NK-92 treated with Interleukin-12 subunit alpha and Interleukin-12 subunit beta, amount 100 ng/mL, for 24 hours (cell line): ENCODE results near the gene REEP1.
"Not testable (repeated sequence)": the region's sequence is repeated elsewhere in the genome, so short reads cannot be mapped to it uniquely, and the experiment has no call there.

Source experiments
- DNase-seq: peaks from one replicate; lab custom pipeline; 2025; lab: John Stamatoyannopoulos, UW

Gene REEP1

DNA sequence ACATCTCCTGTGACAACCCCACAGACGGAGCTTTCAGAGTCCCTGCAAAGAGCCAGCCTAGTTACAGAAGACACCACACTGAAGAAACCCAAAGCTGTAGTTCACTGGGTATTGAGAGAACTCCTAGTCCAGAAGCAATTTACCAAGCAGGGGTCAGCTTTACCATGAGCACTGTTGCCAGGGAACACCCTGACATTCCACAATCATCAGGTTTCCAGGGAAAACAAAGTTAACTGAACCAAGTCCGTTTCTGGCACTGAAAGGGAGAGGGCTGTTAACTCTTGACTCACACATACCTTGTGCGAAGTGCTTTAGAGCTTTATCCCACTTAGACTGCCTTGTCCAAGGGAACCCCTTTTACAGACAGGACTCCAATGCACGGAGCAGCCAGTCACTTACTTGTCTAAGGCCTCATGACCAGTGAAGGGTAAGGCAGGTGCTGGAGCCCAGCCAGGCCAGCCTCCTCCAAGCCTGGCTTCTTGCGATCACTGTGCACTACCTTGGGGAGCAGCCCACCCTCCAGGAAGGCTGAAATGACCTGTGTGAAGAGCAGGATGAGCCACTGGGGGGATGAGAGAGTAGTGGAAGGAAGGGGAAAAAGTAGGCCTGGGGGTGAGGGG is 53.9 kb downstream of the REEP1 start:
- no peak for DNase-seq

DNA sequence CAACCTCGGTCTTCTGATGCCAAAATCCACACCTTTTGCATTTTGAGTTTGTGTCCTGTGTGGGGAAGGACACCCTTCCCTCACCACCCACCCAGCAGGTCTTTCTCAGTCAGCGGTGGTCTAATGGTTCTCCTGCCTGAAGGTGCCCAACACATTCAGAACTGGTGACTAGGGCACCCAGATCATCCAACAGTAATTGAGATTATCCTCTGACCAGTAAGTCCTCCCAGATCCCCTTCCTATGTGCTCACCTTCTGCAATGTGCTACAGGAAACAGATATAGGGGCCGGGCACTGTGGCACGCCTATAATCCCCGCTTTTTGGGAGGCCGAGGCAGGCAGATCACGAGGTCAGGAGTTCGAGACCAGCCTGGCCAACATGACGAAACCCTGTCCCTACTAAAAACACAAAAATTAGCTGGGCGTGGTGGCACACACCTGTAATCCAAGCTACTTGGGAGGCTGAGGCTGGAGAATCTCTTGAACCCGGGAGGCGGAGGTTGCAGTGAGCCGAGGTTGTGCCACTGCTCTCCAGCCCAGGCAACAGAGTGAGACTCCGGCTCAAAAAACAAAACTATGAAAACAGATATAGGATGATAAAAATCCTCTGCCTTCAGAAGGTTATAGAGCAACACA is 56.2 kb downstream of the REEP1 start:
- DNase-seq = no peak

DNA sequence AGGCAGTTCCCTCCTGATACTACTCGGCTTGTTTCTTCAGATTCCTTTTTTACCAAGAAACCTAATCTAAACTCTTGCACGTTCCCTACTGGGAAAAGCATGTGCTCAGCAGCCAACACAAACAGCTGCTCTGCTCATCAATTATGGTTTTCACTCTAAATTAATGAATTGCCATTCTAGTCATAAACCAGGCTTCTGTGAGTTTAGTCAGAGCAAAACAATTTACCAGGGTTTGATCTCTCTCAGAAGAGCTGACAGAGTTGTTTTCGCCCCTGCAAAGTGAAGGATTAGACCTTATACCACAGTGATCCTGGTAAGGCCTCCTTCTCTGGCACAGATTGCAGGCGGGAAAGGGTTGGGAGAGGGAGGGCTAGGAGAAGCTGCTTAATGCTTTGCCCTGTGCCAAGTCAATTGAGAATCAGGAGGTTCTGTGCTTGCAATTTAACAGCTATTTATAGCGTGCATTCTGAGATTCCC is 57.2 kb downstream of the REEP1 start:
- DNase-seq = no peak

DNA sequence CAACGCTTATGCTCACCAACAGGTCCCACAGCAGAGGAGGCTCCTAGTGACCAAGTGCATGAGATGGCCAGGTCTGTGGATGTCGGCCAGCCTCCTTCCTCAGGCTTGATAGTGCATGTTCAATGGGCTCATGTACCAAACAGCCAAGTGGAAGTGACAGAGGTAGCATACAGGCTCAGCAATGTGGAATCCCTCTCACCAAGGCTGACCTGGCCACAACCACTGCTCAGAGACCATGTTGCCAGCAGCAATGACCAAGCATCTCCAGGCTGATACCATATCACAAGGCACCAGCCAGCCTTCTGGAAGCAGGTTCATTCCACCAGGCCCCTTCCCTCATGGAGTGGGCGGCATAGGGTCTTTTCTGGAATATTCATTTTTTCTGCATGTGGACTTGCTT is 61.5 kb downstream of the REEP1 start:
- no peak for DNase-seq

DNA sequence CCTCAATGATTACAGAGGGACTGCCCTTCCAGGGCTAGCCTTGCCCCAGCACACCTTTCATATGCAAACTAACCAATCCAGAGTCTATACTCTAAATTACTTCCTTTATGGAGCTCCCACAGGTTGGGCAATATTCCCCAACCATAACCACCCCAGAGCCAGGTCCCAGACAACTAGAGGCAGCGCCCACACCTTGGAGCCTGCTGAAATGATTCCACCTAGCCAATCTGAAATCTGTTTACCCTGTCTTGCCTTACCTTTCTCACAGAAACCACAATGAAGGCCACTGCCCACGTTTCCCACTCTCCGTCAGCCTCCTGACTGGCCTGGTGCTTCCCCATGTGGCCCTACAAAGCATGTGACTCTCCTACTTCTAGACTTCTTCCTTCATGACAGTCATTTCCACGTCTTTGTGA is 62.0 kb downstream of the REEP1 start:
- DNase-seq = no peak

DNA sequence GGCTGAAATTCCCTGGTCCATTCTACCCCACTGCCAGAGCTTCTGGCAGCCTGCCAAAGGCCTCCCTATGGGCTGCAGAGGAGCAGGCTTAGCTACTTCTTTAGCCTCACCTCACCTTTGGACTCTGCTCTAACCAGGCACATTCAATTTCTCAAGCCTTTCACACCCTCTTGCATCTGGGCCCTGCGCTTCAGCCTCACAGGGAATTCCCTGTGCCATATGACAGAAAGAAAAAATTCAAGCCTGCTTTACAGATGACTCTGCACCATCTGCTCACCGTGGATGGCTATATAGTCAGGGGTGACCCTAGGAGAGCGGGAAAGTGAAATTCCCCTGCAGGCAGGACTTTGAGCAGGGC is 62.5 kb downstream of the REEP1 start:
- DNase-seq = no peak

DNA sequence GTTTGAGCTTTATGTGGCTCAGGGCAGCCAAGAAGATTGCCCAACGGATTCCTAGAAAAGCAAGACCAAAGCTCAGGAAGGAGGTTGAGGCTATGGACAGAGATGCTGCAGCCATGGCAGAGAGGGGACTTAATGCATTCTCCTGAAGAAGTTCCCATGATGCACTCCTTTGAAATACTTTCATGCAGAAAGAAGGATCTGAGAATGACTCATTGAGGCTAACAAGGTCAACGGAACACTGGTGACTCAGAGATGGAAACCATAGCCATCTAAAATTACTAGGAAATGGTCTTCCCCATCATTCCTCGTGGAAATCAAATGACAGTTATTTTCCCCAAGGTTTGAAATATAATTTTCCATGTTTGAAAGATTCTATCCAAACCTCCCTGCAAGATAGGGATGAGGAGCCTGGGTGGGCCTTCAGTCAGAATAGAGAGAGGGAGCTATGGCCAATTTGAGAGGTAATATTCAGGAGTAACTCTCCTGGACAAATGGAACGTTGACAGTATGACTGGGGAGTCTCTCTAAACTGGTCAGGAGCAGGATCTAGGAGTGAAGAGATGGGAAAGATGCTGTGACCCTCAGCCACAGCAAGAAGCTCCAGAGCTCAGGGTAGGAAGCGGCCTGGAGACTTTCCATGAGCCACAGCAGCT is 63.0 kb downstream of the REEP1 start:
- no peak for DNase-seq

DNA sequence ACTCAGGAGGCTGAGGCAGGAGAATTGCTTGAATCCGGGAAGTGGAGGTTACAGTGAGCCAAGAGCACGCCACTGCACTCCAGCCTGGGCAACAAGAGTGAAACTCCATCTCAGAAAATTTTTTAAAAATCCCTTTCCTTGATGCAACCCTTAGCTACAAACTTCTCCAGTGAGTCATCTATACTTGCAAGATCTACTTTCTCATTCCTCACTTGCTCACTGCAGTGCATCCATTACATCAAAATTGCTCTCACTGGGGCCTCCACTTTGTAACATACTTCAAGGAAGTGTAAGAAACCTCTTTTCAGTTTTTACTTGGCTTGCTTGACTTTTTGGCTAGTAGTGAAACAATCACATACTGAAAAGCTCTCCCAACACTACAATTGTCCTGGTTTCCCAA is 65.3 kb downstream of the REEP1 start:
- no peak for DNase-seq

DNA sequence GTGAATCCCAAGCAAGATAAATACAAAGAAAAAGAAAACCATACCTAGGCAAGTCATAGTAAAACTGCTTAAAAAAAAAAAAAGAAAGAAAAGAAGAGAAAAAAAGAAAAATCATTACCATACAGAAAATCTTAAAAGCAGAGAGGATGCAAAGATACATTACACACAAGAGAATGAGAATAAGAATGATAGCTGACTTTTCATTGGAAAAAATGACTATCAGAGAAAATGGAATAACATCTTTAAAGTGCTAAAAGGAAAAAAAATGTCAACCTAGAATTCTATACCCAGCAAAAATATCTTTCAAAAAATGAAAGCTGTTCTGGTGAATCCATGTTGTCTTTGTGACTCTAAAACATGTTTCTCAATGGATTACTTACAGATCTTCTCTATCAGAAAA is 66.2 kb downstream of the REEP1 start:
- DNase-seq = no peak

DNA sequence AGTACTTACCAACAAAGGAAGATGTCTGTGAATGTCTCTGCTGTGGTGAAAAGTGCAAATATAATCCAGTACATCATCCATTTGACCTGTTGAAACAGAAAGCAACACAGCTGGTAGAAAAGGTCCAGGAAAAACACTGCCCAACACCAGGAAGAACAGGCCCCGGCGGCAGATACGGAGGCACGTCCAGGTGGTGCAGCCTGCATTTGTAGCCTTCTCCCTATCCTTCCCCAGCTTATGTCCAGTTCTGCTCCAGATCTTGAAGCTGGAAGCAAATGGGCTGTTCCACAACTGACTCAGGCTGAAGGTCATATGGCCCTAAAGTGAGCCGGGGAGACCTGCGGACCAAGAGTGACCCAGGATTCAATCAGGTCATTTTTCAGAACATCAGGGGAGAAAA is 73.5 kb downstream of the REEP1 start:
- DNase-seq = no peak

DNA sequence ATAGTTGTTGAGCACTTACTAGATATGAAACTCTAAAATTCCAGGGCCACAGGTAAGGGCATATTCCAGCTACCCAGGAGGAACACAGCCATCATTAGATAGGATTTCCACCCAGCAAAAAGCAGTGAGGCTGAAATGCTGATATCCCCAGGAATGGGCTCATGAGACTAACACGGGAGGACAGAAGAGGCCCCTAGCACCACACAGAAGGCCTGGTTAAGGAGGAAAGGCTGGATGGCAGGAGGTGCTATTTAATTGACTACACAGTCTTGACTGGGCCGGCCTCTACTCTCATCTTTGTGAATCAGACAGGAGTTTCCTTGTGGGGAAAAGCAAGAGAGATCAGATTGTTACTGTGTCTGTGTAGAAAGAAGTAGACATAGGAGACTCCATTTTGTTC is 76.4 kb downstream of the REEP1 start:
- no peak for DNase-seq

DNA sequence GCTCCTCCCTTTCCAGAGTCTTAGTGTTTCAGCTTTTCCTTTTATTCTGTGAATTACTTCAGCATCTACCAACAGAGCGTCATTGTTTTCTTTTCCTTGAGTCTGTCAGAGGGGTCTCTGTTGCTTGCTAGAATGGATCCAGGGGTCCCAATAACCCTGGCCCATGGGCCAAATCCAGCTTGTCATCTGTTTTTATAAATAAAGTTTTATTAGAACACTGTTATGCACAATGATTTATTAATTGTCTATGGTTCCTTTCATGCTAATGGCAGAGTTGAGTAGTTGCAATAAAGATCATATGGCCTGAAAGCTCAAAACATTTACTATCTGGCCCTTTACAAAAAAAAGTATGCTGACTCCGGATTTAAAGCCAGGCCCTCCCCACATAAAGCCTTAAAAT is 79.3 kb downstream of the REEP1 start:
- DNase-seq = no peak

DNA sequence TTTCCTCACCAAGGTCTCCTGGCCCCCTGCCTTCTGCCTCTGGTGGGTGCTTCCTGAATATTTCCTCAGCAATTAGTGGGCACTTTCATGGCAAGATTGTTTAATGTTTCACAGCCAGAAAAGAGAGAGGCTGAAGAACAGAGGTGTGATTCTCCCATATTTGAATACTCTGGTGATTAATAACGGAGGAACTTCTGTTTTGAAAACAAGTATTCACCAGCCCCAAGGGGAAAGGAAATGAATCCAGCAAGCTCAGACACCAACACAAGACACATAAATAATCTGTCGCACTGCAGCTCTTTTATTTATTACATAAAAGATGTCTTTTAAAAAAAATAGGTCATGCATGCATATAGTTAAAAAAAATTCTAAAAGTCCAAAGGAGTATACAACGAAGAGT is 80.4 kb downstream of the REEP1 start:
- DNase-seq = no peak

DNA sequence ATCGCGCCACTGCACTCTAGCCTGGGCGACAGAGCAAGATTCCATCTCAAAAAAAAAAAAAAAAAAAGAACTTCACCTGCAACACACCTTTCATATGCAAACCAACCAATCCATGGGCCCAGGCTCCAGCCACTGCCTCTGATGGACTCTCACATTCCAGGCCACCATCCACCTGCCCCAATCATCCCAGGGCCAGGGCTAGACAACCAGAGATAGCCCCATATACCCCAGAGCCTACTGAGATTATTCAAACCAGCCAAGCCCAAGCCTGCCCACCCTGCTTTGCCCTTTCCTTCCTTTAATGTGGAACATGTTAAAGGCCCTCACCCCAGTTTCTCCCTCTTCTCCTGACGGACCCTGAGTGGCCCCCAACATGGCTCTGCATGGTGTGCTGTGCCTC is 81.1 kb downstream of the REEP1 start:
- DNase-seq = no peak

DNA sequence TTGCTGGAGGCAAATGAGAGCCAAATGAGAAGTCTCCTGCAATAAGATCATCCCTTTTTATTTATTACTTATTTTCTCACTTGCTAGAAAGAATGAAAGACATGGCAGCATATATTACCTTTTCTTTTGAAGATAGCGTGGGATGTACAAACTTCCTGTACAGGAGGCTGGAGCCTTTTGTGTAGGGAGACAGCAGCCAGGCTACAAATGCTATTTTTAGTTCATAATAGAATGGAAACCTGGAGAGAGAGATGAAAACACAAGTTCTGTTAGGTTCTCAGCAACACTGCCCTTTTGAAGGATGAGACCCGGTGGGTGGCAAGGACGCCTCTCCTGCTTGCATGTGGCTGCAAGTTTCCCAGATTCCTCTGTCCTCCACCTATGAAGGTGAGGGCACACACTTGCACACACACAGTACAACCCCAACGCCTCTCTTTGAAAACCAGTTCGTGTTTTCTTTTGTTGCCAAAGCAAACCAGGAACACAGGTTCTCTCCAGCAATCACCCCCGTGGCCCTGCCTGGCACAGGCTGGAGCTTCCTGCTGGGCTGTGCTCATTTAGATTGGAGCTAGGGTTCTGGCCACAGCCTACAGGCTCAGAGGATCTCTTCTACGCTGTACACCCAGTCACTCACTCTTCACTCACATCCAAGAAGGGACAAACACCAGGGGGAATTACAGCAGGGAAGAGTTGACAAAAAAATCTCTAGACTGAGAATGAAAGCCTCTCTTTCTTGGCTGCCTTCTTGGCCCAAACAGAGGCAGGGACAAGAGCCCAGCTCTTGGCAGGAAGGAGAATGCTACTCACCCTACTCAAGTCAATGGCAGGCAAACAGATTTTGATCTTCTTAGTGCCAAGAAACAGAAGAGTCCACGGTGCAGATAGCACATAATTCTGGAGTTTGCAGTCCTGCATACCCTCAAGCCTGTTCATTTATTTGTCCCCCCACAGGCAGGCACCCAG is 82.6 kb downstream of the REEP1 start:
- no peak for DNase-seq

DNA sequence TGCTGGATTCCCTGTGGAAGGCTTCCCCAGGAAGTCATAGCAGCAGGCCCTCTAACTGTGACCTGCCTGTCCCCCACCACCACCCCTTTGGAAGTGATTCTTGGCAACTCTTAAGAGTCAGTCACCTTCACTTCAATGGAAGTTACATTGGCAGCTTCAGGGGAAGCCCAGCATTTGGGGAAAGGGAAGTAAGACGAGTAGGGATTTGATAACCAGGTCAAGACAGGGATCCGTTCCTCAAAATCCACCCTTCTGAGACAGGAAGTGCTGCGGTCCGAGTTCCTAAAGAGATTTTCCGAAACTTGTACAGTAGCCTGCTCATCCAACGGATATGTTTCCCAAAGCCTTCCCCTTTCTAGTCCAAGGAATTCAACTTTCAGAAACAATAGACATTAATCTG is 84.0 kb downstream of the REEP1 start:
- no peak for DNase-seq

DNA sequence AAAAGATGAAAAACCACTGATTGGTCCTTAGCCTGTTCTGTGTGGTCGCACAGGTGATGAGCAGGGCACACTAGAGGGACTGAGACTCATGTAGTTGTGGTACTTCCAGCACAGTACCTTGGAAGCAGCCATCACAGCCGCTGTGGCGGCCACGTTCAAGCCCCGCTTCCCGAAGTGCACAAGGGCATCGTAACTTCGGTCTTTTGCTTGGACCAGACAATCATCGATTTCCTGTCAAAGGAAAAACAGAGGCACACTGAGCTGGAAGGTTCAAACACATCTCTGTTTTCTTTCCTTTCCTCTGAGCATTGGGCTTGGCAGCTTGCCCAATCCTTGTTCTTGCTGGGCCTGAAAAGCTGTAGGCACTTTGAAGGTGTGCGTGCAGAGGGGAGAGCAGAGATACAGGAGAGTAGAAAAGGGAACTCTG is 85.6 kb downstream of the REEP1 start:
- no peak for DNase-seq

DNA sequence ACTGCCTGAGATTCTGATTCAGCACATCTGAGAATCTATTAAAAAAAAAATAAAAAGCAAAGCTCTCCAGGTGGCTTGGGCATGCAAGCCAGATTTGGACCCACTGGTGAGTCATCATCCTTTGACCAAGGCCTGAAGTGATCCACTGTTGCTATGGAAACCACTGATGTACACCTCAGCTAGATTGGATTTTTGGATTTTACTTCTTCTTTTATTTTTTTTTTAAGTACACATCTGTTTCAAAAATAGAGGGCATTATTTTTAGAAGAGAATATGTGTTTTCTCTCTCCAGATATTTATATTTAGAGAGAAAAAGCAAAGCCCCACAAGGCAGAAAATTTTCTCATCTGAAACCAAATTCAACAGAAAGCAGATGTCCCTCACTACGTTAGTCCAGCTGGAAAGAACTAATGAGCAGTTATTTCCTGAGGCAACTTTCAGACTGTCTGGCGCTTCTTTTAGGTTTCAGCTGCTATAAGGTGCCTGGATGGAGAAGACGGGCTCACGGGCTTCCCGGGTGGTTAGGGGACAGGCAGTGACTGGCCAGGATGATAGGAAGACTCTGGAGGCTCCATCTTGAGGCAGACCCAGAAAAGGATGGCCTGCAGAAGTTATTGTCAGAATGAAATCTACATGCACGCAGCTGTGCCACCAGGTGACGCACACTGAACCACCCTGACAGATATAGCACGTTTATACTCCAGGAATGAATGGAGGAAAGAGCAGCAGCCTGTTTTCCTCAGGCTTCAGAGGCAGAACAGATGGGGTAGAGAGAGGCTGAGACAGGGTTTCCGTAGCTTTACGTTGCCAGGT is 87.6 kb downstream of the REEP1 start:
- no peak for DNase-seq

DNA sequence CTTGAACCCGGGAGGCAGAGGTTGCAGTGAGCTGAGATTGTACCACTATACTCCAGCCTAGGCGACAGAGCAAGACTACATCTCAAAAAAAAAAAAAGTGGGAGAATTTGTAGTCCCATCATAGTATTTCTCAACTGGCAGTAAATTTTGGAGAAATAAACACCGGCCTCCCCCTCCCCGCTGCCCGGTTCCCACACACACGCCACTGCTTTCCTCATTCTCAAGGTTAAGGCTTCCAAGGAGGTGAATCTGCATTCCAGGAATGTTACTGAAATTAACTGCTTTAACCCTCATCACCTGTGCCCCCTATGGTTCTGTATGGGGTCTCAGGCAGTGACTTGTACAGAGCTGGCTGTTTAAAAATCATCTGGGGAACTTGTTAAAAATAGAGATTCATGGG is 88.2 kb downstream of the REEP1 start:
- no peak for DNase-seq

DNA sequence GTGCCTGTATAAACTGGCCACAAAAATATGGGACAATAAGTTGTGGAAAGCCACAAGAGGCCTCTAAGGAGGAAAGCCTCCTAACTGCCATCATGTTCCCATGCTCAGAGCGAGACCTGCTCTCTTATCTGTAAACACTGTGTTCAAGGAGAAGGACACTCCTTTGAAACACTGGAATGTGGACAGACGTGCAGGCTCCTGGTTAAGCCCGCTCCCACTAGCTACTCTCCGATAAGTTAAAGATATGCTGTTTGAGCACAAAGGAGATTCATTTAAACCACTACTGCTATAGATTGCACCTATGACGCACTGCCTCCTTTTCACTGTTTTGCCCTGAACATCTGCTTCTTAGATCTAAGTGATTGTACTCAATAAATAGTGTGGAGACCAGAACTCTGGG is 92.2 kb downstream of the REEP1 start:
- DNase-seq = not testable (repeated sequence)

DNA sequence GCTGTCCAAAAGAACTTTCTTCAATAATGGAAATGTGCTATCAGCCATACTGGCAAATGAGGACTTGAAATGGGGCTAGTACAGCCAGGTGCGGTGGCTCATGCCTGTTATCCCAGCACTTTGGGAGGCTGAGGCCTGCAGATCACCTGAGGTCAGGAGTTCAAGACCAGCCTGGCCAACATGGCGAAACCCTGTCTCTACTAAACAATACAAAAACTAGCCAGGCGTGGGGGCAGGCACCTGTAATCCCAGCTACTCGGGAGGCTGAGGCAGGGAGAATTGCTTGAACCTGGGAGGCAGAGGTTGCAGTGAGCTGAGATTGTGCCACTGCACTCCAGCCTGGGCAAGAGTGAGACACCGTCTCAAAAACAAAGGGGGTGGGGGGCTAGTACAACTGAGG is 92.6 kb downstream of the REEP1 start:
- DNase-seq = not testable (repeated sequence)
